ENCODE measurements around the gene ZFPM1. TPM values are rescaled to one million over a fixed set of nuclear protein-coding genes. Genes with fewer than 3 reads are reported as not detected.

ZFPM1 gene
- total and polyA plus RNA-seq, 8 donors = 3.6 to 22.5 (median 19.3) TPM

DNA sequence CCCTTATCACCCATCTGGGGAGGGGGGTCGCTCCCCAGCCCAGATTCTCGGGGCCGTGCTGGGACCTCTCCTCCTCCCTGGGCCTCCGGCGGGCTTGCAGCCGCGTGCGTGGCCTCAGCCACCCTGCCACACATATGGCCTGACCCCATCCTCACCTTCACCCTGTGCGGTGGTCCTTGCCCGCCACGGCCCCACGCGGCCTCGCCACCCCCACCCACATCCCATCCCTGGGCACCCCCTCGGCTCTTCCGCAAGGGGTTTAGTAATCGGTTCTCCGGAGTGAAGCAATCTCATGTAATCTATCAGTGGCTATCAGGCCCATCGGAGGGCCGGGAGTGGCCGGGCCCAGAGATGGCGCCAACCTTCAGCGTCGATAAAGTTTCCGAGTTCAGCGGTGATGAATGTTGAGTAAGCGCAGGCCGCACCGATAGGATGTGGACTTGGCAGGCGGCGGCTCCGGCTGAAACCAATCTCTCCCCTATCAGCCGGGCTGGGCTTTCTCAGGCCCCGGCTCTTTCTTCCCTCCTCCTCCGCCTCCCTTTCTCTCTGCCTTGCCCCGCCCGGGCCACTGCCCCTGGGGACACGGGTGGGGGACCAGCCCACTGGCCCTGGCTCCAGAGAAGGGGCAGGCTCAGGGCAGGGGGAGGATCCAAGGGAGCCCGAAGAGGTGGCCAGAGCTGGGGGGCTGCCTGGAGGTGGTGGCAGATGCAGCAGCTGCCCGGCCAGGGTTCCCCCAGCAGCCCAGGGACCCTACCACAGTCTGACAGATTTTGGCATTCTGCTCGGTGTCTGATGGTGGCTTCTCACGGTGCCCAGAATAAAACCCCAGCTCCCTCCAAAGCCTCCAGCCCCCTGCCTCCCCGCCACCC, 20.8 kb downstream of the ZFPM1 start:
- FAIRE-seq (no peak), ATAC-seq (peak; percentile 68 to 77 (median 72)), DNase-seq (peak in 5 of 6 donors; percentile 68 to 80 (median 77))
- no peak overlapping the region for H3K4me3 ChIP-seq
- H3K27me3 ChIP-seq = no peaks in the 10 kb centered on the region
- no peaks in the 10 kb centered on the region for H3K9me3 ChIP-seq
- no peaks in the 10 kb centered on the region for H3K36me3 ChIP-seq
- WGBS, 2 donors = 41 to 51% methylated on average over 39 to 43 of the region's 43 CpGs
- TF ChIP-seq, protein P1, sequence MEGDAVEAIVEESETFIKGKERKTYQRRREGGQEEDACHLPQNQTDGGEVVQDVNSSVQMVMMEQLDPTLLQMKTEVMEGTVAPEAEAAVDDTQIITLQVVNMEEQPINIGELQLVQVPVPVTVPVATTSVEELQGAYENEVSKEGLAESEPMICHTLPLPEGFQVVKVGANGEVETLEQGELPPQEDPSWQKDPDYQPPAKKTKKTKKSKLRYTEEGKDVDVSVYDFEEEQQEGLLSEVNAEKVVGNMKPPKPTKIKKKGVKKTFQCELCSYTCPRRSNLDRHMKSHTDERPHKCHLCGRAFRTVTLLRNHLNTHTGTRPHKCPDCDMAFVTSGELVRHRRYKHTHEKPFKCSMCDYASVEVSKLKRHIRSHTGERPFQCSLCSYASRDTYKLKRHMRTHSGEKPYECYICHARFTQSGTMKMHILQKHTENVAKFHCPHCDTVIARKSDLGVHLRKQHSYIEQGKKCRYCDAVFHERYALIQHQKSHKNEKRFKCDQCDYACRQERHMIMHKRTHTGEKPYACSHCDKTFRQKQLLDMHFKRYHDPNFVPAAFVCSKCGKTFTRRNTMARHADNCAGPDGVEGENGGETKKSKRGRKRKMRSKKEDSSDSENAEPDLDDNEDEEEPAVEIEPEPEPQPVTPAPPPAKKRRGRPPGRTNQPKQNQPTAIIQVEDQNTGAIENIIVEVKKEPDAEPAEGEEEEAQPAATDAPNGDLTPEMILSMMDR (IDR thresholded peaks at IDR 0.05) = no peak
- intact Hi-C loops (cut with DNase I) = no loop called here
- H3K4me1 ChIP-seq = peaks cover 21 to 50% (median 22%) of the 10 kb centered on the region in 3 donors
- H3K27ac ChIP-seq = peak overlapping the region in 2 of 4 donors; percentile 60 to 63

DNA sequence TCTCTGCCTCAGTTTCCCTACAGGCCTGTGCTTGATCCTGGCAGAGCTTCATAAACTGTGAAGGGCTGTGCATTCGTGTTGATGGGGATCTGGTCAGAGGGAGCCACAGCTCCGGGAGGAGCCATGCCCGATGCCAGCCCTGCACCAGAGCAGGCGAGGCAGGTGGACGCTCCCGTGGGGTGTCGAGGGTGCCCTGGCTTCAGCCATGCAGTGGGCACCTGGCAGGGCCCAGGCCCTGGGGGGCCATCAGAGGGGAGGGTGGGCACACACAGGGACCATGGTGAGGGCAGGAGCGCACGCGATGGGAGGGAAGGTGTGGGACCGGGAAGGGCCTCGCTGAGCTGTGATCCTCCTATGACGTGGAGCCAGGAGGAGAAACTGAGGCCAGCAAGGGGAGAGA, 22.0 kb downstream of the ZFPM1 start:
- DNase-seq = no peak
- Histone ChIP-seq H3K27me3 (no peaks in the 10 kb centered on the region), H3K27ac (no peak overlapping the region), H3K36me3 (no peaks in the 10 kb centered on the region), H3K4me3 (no peak overlapping the region), H3K9me3 (no peaks in the 10 kb centered on the region), H3K4me1 (peaks cover 25 to 57% (median 27%) of the 10 kb centered on the region in 3 donors)
- TF ChIP-seq, protein P1 (IDR thresholded peaks at IDR 0.05) = no peak
- no peak for FAIRE-seq
- ATAC-seq = no peak
- 78 to 81% methylated on average over 13 of the region's 13 CpGs for WGBS, 2 donors
- intact Hi-C loops (cut with DNase I) = no loop called here

DNA sequence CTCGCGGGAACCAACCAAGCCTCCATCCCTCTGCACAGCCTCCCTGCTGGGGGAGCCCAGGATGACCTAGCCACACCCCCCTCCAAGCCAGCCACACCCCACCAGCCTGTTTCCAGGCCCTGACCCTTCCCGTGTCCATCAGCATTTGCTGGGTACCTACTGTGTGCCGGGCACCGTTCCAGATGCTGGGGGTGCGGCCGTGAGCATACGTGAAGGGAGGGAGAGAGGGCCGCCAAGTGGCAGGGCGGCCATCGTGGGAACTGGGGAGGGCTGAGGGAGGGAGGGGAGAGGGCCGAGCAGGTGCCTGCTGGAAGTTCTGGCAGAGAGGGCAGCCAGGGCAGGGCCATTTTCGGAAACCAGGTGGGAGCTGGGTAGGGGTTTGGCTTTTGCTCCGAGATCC, 23.1 kb downstream of the ZFPM1 start:
- TF ChIP-seq, protein P1 (IDR thresholded peaks at IDR 0.05) = no peak
- Histone ChIP-seq H3K4me3 (no peak overlapping the region), H3K4me1 (peaks cover 36 to 66% (median 38%) of the 10 kb centered on the region in 3 donors), H3K36me3 (no peaks in the 10 kb centered on the region), H3K27ac (peak overlapping the region in 2 of 4 donors; percentile 23 to 41), H3K27me3 (no peaks in the 10 kb centered on the region), H3K9me3 (no peaks in the 10 kb centered on the region)
- no peak for FAIRE-seq
- peak in 1 of 4 donors; percentile 6 for ATAC-seq
- DNase-seq = peak in 2 of 6 donors; percentile 55 to 66
- intact Hi-C loops (cut with DNase I) = no loop called here
- 33 to 38% methylated on average over 14 of the region's 14 CpGs for whole genome bisulfite sequencing, 2 donors

DNA sequence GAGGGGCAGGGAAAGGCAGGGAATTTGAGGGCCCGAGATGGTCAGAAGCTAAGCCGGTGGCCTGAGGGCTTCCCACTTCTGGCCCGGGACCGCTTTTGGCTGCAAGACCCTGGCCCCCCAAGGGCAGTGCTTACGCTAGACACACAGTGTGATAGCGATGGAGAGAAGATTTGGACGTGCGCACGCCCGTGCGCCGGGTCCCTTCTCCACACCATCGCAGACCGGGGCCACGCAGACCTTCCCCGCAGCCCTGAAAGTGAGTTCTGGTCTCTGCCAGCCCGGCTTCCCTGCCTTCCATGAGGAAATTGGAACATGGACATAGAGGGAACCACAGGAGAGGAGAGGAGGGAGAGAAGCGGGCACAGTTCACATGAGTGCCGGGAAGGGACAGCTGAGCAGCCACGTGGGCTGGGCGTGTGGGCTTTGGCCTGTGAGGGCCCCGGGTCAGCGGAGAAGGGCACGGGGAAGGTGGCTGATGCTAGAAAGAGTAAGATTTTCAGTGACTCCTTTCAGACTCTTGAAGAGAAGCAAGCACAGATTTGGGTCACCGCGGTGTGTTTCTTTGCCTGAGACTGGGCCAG, 23.8 kb downstream of the ZFPM1 start:
- peak in 1 of 6 donors; percentile 58 for DNase-seq
- TF ChIP-seq, protein P1 (IDR thresholded peaks at IDR 0.05) = no peak
- 61 to 63% methylated on average over 26 of the region's 26 CpGs for WGBS, 2 donors
- no peak for FAIRE-seq
- peak overlapping the region in 2 of 4 donors; percentile 23 to 41 for H3K27ac ChIP-seq
- H3K4me3 ChIP-seq = no peak overlapping the region
- H3K36me3 ChIP-seq = no peaks in the 10 kb centered on the region
- H3K27me3 ChIP-seq = no peaks in the 10 kb centered on the region
- ATAC-seq = peak in 2 of 4 donors; percentile 23 to 25
- peaks cover 39 to 73% (median 41%) of the 10 kb centered on the region in 3 donors for H3K4me1 ChIP-seq
- H3K9me3 ChIP-seq = no peaks in the 10 kb centered on the region
- intact Hi-C loops (cut with DNase I) = no loop called here
